ENCODE data around the gene H2BK1. TPM values are rescaled to one million over a fixed set of nuclear protein-coding genes. Genes with fewer than 3 reads are reported as not detected.

H2BK1 gene
- total RNA-seq, 1 experiment from 2014 or later, result not detected

- Histone ChIP-seq H3K27ac (no peak overlapping the region), H3K9me2 (ENCODE audit: insufficient read depth) (no peaks in the 10 kb centered on the region), H4K20me1 (ENCODE audit: insufficient read depth) (no peaks in the 10 kb centered on the region; the same call in 1 of the 2 replicates), H3K9me3 (ENCODE audit: insufficient read depth, low read depth) (no peaks in the 10 kb centered on the region), H3K79me2 (ENCODE audit: low read depth) (no peaks in the 10 kb centered on the region), H3K4me1 (replicated peaks; ENCODE audit: insufficient read depth) (no peaks in the 10 kb centered on the region), H3K4me2 (no peak overlapping the region), H3K36me3 (ENCODE audit: low read depth) (no peaks in the 10 kb centered on the region), H3K4me3 (no peak overlapping the region), H3F3A (ENCODE audit: insufficient read depth, low read depth) (no peaks in the 10 kb centered on the region), H3K27me3 (ENCODE audit: insufficient read depth, low read depth) (peaks cover 86% of the 10 kb centered on the region), H2AFZ (no peak overlapping the region)
- no peak for DNase-seq
- intact Hi-C loops (cut with micrococcal nuclease; ENCODE audit: unreplicated experiment), result loop anchor here (10.0 kb wide), 1 partner anchor 894 kb away; no protein-coding TSS in a partner anchor
- POLR2A ChIA-PET (ENCODE audit: unreplicated experiment), result no interaction called here
- CTCF ChIA-PET, result no interaction called here
- no peak for TF ChIP-seq EZH2 (IDR thresholded peaks at IDR 0.05; ENCODE audit: low read depth)
- TF ChIP-seq, protein P1, sequence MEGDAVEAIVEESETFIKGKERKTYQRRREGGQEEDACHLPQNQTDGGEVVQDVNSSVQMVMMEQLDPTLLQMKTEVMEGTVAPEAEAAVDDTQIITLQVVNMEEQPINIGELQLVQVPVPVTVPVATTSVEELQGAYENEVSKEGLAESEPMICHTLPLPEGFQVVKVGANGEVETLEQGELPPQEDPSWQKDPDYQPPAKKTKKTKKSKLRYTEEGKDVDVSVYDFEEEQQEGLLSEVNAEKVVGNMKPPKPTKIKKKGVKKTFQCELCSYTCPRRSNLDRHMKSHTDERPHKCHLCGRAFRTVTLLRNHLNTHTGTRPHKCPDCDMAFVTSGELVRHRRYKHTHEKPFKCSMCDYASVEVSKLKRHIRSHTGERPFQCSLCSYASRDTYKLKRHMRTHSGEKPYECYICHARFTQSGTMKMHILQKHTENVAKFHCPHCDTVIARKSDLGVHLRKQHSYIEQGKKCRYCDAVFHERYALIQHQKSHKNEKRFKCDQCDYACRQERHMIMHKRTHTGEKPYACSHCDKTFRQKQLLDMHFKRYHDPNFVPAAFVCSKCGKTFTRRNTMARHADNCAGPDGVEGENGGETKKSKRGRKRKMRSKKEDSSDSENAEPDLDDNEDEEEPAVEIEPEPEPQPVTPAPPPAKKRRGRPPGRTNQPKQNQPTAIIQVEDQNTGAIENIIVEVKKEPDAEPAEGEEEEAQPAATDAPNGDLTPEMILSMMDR (conservative IDR thresholded peaks at IDR 0.05), result no peak
- no TSS peak for BruUV-seq (replicated peaks)
These were observed 31.5 kb downstream of the H2BK1 start for GRCh38 chr7:151178831-151179230.

GRCh38 chr7:151178236-151178635, 32.1 kb downstream of the H2BK1 start:
- no peak for DNase-seq
- H3F3A ChIP-seq (ENCODE audit: insufficient read depth, low read depth), result no peaks in the 10 kb centered on the region
- CTCF ChIA-PET, result interaction anchor here (0.6 to 1.0 kb wide), 2 partner anchors 9 to 152 kb away, joined by 3 to 7 read pairs; no protein-coding TSS in a partner anchor
- POLR2A ChIA-PET (ENCODE audit: unreplicated experiment), result no interaction called here
- no peaks in the 10 kb centered on the region for H3K9me3 ChIP-seq (ENCODE audit: insufficient read depth, low read depth)
- H3K4me2 ChIP-seq, result no peak overlapping the region
- intact Hi-C loops (cut with micrococcal nuclease; ENCODE audit: unreplicated experiment), result loop anchor here (10.0 kb wide), 1 partner anchor 893 kb away; no protein-coding TSS in a partner anchor
- no peaks in the 10 kb centered on the region for H3K36me3 ChIP-seq (ENCODE audit: low read depth)
- H3K4me3 ChIP-seq, result no peak overlapping the region
- H3K27ac ChIP-seq, result no peak overlapping the region
- no peaks in the 10 kb centered on the region for H3K9me2 ChIP-seq (ENCODE audit: insufficient read depth)
- no peaks in the 10 kb centered on the region; the same call in 1 of the 2 replicates for H4K20me1 ChIP-seq (ENCODE audit: insufficient read depth)
- no peaks in the 10 kb centered on the region for H3K79me2 ChIP-seq (ENCODE audit: low read depth)
- BruUV-seq (replicated peaks), result no TSS peak
- H2AFZ ChIP-seq, result no peak overlapping the region
- TF ChIP-seq, protein P1 (conservative IDR thresholded peaks at IDR 0.05), result no peak
- no peak for TF ChIP-seq EZH2 (IDR thresholded peaks at IDR 0.05; ENCODE audit: low read depth)
- H3K27me3 ChIP-seq (ENCODE audit: insufficient read depth, low read depth), result peaks cover 80% of the 10 kb centered on the region
- no peaks in the 10 kb centered on the region for H3K4me1 ChIP-seq (replicated peaks; ENCODE audit: insufficient read depth)

DNA sequence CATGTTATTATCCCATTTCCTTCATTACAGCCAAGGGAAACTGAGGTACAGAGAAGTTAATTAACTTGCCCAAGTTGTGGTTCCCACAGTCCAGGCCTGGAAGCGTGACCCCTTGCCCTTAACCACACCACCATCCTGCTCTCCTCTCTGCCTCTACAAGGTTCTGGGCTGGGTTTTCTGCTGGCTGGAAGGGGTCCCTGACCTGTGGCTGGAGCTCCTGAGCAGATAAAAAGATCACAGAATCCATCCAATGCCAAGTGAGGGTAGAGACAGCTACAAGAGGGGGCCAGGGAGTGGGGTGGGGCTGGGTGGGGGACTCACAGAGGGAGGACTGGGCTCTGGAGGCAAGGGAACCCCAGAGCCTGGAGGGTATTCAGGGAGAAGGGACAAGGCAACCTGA, 33.0 kb downstream of the H2BK1 start:
- ChIA-PET CTCF (interaction anchor here (0.6 to 1.0 kb wide), 2 partner anchors 8 to 151 kb away, joined by 3 to 7 read pairs; no protein-coding TSS in a partner anchor), POLR2A (ENCODE audit: unreplicated experiment) (no interaction called here)
- no peak overlapping the region for H3K27ac ChIP-seq
- no peaks in the 10 kb centered on the region for H3K4me1 ChIP-seq (replicated peaks; ENCODE audit: insufficient read depth)
- no peaks in the 10 kb centered on the region; the same call in 1 of the 2 replicates for H4K20me1 ChIP-seq (ENCODE audit: insufficient read depth)
- no peaks in the 10 kb centered on the region for H3F3A ChIP-seq (ENCODE audit: insufficient read depth, low read depth)
- H3K36me3 ChIP-seq (ENCODE audit: low read depth), result no peaks in the 10 kb centered on the region
- no peaks in the 10 kb centered on the region for H3K9me2 ChIP-seq (ENCODE audit: insufficient read depth)
- no TSS peak for BruUV-seq (replicated peaks)
- H3K27me3 ChIP-seq (ENCODE audit: insufficient read depth, low read depth), result peaks cover 72% of the 10 kb centered on the region
- H3K79me2 ChIP-seq (ENCODE audit: low read depth), result no peaks in the 10 kb centered on the region
- H3K4me2 ChIP-seq, result no peak overlapping the region
- no peaks in the 10 kb centered on the region for H3K9me3 ChIP-seq (ENCODE audit: insufficient read depth, low read depth)
- TF ChIP-seq, protein P1 (conservative IDR thresholded peaks at IDR 0.05), result no peak
- TF ChIP-seq EZH2 (IDR thresholded peaks at IDR 0.05; ENCODE audit: low read depth), result no peak
- no peak overlapping the region for H2AFZ ChIP-seq
- no peak overlapping the region for H3K4me3 ChIP-seq
- DNase-seq, result no peak
- intact Hi-C loops (cut with micrococcal nuclease; ENCODE audit: unreplicated experiment), result loop anchor here (10.0 kb wide), 1 partner anchor 893 kb away; no protein-coding TSS in a partner anchor
